ENCODE data around the gene FRMD3.

DNA sequence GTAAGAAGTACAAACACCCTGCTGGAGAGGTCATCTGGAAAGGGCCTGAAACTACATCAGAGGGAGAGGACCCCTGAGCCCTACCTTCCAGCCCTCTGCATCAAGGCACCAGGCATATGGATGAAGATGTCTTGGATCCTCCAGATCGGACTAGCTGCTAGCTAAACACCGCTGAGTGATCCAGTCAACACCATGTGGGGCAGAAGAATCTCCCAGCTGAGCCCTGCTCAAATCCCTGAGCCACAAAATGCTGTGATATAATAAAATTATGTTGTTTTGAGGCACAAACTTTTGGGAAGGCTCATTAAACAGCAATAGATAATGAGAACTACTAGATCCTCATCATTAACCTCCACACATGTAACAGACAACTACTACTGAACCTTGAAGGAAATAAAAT, 155.2 kb downstream of the FRMD3 start:
- TF ChIP-seq POLR2A (IDR thresholded peaks at IDR 0.05; ENCODE audit: low read depth, low read length) = no peak
- TF ChIP-seq POLR2AphosphoS5 (IDR thresholded peaks at IDR 0.05; ENCODE audit: insufficient read depth, low read depth, low read length) = no peak
- TF ChIP-seq EZH2 (IDR thresholded peaks at IDR 0.05; ENCODE audit: borderline replicate concordance, low read depth, low read length, severe bottlenecking) = no peak
- TF ChIP-seq, protein P1, sequence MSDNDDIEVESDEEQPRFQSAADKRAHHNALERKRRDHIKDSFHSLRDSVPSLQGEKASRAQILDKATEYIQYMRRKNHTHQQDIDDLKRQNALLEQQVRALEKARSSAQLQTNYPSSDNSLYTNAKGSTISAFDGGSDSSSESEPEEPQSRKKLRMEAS (IDR thresholded peaks at IDR 0.05; ENCODE audit: insufficient read depth, insufficient read length) = no peak
- TF ChIP-seq, protein P2, sequence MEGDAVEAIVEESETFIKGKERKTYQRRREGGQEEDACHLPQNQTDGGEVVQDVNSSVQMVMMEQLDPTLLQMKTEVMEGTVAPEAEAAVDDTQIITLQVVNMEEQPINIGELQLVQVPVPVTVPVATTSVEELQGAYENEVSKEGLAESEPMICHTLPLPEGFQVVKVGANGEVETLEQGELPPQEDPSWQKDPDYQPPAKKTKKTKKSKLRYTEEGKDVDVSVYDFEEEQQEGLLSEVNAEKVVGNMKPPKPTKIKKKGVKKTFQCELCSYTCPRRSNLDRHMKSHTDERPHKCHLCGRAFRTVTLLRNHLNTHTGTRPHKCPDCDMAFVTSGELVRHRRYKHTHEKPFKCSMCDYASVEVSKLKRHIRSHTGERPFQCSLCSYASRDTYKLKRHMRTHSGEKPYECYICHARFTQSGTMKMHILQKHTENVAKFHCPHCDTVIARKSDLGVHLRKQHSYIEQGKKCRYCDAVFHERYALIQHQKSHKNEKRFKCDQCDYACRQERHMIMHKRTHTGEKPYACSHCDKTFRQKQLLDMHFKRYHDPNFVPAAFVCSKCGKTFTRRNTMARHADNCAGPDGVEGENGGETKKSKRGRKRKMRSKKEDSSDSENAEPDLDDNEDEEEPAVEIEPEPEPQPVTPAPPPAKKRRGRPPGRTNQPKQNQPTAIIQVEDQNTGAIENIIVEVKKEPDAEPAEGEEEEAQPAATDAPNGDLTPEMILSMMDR (IDR thresholded peaks at IDR 0.05; ENCODE audit: extremely low read depth in 1 of 2, insufficient read depth in 1 of 2, low read depth in 1 of 2, low read length in 2 of 2) = no peak
- TF ChIP-seq GATA2 (IDR thresholded peaks at IDR 0.05; ENCODE audit: insufficient read depth, insufficient read length, low read depth, low read length) = no peak
- no peak for TF ChIP-seq JUN (IDR thresholded peaks at IDR 0.05; ENCODE audit: borderline replicate concordance, insufficient read depth, insufficient read length, low read depth)
- no peak for TF ChIP-seq MYC (IDR thresholded peaks at IDR 0.05; ENCODE audit: low read depth, low read length)

Data from endothelial cell of umbilical vein (primary cell).